Endothelial cell of hepatic sinusoid (primary cell): ENCODE data around the gene MUC5B.
"Not testable (repeated sequence)": the region's sequence is repeated elsewhere in the genome, so short reads cannot be mapped to it uniquely, and the experiment has no call there.

Experiments
- in situ Hi-C: cut with HindIII; loops from 2 replicates; pipeline ENCODE4 v1.10.0; 2017; ENCODE audit warnings: low sequenced_read_pairs

The MUC5B gene

GRCh38 chr11:1241706-1242105 lies 18.8 kb downstream of the MUC5B start:
- in situ Hi-C loops, result no loop called here

GRCh38 chr11:1242289-1242688 lies 19.4 kb downstream of the MUC5B start:
- in situ Hi-C loops, result no loop called here

- in situ Hi-C loops, result not testable (repeated sequence)
These were observed 19.9 kb downstream of the MUC5B start for GRCh38 chr11:1242751-1243150.

- in situ Hi-C loops, result not testable (repeated sequence)
These were observed 20.7 kb downstream of the MUC5B start for GRCh38 chr11:1243521-1243920.

GRCh38 chr11:1244557-1244956 lies 21.7 kb downstream of the MUC5B start:
- in situ Hi-C loops, result not testable (repeated sequence)

- in situ Hi-C loops, result not testable (repeated sequence)
These were observed 22.9 kb downstream of the MUC5B start for GRCh38 chr11:1245717-1246116.

GRCh38 chr11:1246301-1246700 lies 23.4 kb downstream of the MUC5B start:
- in situ Hi-C loops, result not testable (repeated sequence)

GRCh38 chr11:1247026-1247425 lies 24.2 kb downstream of the MUC5B start:
- in situ Hi-C loops, result not testable (repeated sequence)

GRCh38 chr11:1248951-1249350 lies 26.1 kb downstream of the MUC5B start:
- in situ Hi-C loops, result not testable (repeated sequence)

GRCh38 chr11:1250411-1250810 lies 27.5 kb downstream of the MUC5B start:
- in situ Hi-C loops, result not testable (repeated sequence)

GRCh38 chr11:1251236-1251770 lies 28.4 kb downstream of the MUC5B start:
- in situ Hi-C loops, result no loop called here

- in situ Hi-C loops, result no loop called here
These were observed 29.7 kb downstream of the MUC5B start for GRCh38 chr11:1252371-1253102.

GRCh38 chr11:1253103-1253485 lies 30.2 kb downstream of the MUC5B start:
- in situ Hi-C loops, result no loop called here

GRCh38 chr11:1254086-1254648 lies 31.3 kb downstream of the MUC5B start:
- in situ Hi-C loops, result no loop called here

- in situ Hi-C loops, result no loop called here
These were observed 31.9 kb downstream of the MUC5B start for GRCh38 chr11:1254733-1255132.

- in situ Hi-C loops, result no loop called here
These were observed 32.3 kb downstream of the MUC5B start for GRCh38 chr11:1255151-1255550.

- in situ Hi-C loops, result no loop called here
These were observed 33.6 kb downstream of the MUC5B start for GRCh38 chr11:1256257-1257045.

- in situ Hi-C loops, result no loop called here
These were observed 34.5 kb downstream of the MUC5B start for GRCh38 chr11:1257366-1257765.

GRCh38 chr11:1257916-1258315 lies 35.0 kb downstream of the MUC5B start:
- in situ Hi-C loops, result no loop called here

- in situ Hi-C loops, result no loop called here
These were observed 35.7 kb downstream of the MUC5B start for GRCh38 chr11:1258401-1259075.

- in situ Hi-C loops, result no loop called here
These were observed 36.2 kb downstream of the MUC5B start for GRCh38 chr11:1259076-1259461.
